Uterus (tissue), 4 donors: Measurements from ENCODE around the gene PLAAT4. TPM values are rescaled to one million over a fixed set of nuclear protein-coding genes. Genes with fewer than 3 reads are reported as not detected.
A peak's percentile ranks its signal among the peaks of the same experiment; 100 is the strongest.

Source experiments
- DNase-seq, 2 donors: peaks; one replicate each; pipeline ENCODE4 v3.0.0-alpha.2; 2019 to 2020
- H3K27ac ChIP-seq, 2 donors: fragments of 200-600 bp; sonication (generic); 1 replicate in 1 of 2; 2 replicates in 1 of 2; pipeline ENCODE4 v1.5.1; 2016 to 2018
- H3K27me3 ChIP-seq, 2 donors: fragments of 200-600 bp; sonication (generic); one replicate each; pipeline ENCODE4 v1.5.1; 2018 to 2019; ENCODE audit warnings: control low read depth in 1 of 2
- H3K36me3 ChIP-seq, 2 donors: fragments of 200-600 bp; sonication (generic); one replicate each; pipeline ENCODE4 v1.5.1; 2019; ENCODE audit warnings: control low read depth in 1 of 2
- H3K4me1 ChIP-seq, 2 donors: fragments of 200-600 bp; sonication (generic); one replicate each; pipeline ENCODE4 v1.5.1; 2018 to 2019; ENCODE audit warnings: control low read depth in 1 of 2
- H3K4me3 ChIP-seq, 2 donors: fragments of 200-600 bp; sonication (generic); 1 replicate in 1 of 2; 2 replicates in 1 of 2; pipeline ENCODE4 v1.5.1; 2018 to 2019; ENCODE audit warnings: mild to moderate bottlenecking in 1 of 2
- H3K9me3 ChIP-seq, 2 donors: fragments of 200-600 bp; sonication (generic); one replicate each; pipeline ENCODE4 v1.5.1; 2019; ENCODE audit warnings: control low read depth in 1 of 2
- CTCF ChIP-seq, 4 experiments: fragments of 200-600 bp in 2 of 4; fragments of 450-650 bp in 2 of 4; sonication (generic) in 2 of 4; IDR thresholded peaks; one replicate each; pipeline ENCODE4 v1.5.1; 2016 to 2019; ENCODE audit warnings: antibody characterized with exemption in 4 of 4, mild to moderate bottlenecking in 2 of 4, moderate library complexity in 1 of 4
- POLR2A ChIP-seq, 2 donors: fragments of 450-650 bp; IDR thresholded peaks; one replicate each; pipeline ENCODE4 v1.6.1; 2016; ENCODE audit warnings: antibody characterized with exemption in 2 of 2, mild to moderate bottlenecking in 1 of 2, moderate library complexity in 1 of 2
- intact Hi-C: fragments of 100-400 bp; cut with DNase I; formaldehyde crosslinking; loops from one replicate; pipeline ENCODE4 v1.15.1; 2023; ENCODE audit warnings: low total_unique reads
- total RNA-seq, 4 donors: library from RNA; depleted of rRNA in 3 of 4; stranded (reverse); fragments of >200 nt in 3 of 4; gene quantifications; one replicate each; pipeline versions ENCODE4 v1.1.0 to v1.2.4, GENCODE V29; 2014 to 2023
- donor health status: DM: yes; HTN: yes; CAD: no.

The PLAAT4 gene
- 10 to 100 TPM in 3 of 4 donors, 1 to 10 TPM in 1; 3.6 to 30.3 (median 22.9) TPM for total RNA-seq

GRCh38 chr11:63536669-63537292 lies at the start of gene PLAAT4:
Gene PLAAT4, plus strand, starts transcription at chr11:63536808. Its CDS starts 61 bp downstream, at chr11:63536869.
- Histone ChIP-seq H3K4me3 (peak within 1 kb of the TSS; percentile 39 to 40), H3K4me1 (peaks cover 4 to 6% of the 10 kb centered on the region in 2 donors), H3K36me3 (no peaks in the 10 kb centered on the region), H3K9me3 (no peaks in the 10 kb centered on the region), H3K27me3 (no peaks in the 10 kb centered on the region), H3K27ac (peak within 1 kb of the TSS; percentile 90 to 94)
- TF ChIP-seq CTCF (IDR thresholded peaks at IDR 0.05) (no peak), POLR2A (IDR thresholded peaks at IDR 0.05) (no peak)
- intact Hi-C loops = no loop called here
- peak; percentile 46 to 52 for DNase-seq

- Histone ChIP-seq H3K4me3 (no peak overlapping the region), H3K27ac (no peak overlapping the region), H3K27me3 (no peaks in the 10 kb centered on the region), H3K4me1 (peaks cover 0 to 6% of the 10 kb centered on the region in 2 donors), H3K9me3 (no peaks in the 10 kb centered on the region), H3K36me3 (no peaks in the 10 kb centered on the region)
- DNase-seq = no peak
- no peak for TF ChIP-seq CTCF (IDR thresholded peaks at IDR 0.05)
- TF ChIP-seq POLR2A (IDR thresholded peaks at IDR 0.05) = no peak
- intact Hi-C loops = loop anchor here (10.0 kb wide), 1 partner anchor 256 kb away; no protein-coding TSS in a partner anchor
Measured at GRCh38 chr11:63488789-63489188, 47.8 kb upstream of the PLAAT4 start.

GRCh38 chr11:63489879-63490278 lies 46.7 kb upstream of the PLAAT4 start:
- peak overlapping the region in 1 of 2 donors; percentile 77 for H3K27ac ChIP-seq
- peaks cover 0 to 6% of the 10 kb centered on the region in 2 donors for H3K4me1 ChIP-seq
- no peak overlapping the region for H3K4me3 ChIP-seq
- DNase-seq = no peak
- no peak for TF ChIP-seq POLR2A (IDR thresholded peaks at IDR 0.05)
- no peak for TF ChIP-seq CTCF (IDR thresholded peaks at IDR 0.05)
- no peaks in the 10 kb centered on the region for H3K9me3 ChIP-seq
- no peaks in the 10 kb centered on the region for H3K27me3 ChIP-seq
- intact Hi-C loops = loop anchor here (10.0 kb wide), 1 partner anchor 255 kb away; no protein-coding TSS in a partner anchor
- H3K36me3 ChIP-seq = no peaks in the 10 kb centered on the region

GRCh38 chr11:63490551-63491239 lies 45.9 kb upstream of the PLAAT4 start, which contains the start of gene PLAAT5:
Gene PLAAT5, minus strand, starts transcription at chr11:63491167. Its CDS starts 133 bp downstream, at chr11:63491034.
- Histone ChIP-seq H3K36me3 (no peaks in the 10 kb centered on the region), H3K27me3 (no peaks in the 10 kb centered on the region), H3K9me3 (no peaks in the 10 kb centered on the region), H3K4me3 (peak within 1 kb of the TSS; percentile 34 to 40), H3K4me1 (peaks cover 0 to 6% of the 10 kb centered on the region in 2 donors), H3K27ac (peak within 1 kb of the TSS; percentile 63 to 77)
- TF ChIP-seq POLR2A (IDR thresholded peaks at IDR 0.05) (peak in 1 of 2 donors; percentile 29), CTCF (IDR thresholded peaks at IDR 0.05) (no peak)
- intact Hi-C loops = no loop called here
- peak; percentile 39 to 52 for DNase-seq

- Histone ChIP-seq H3K4me1 (peaks cover 0 to 6% of the 10 kb centered on the region in 2 donors), H3K27ac (peak overlapping the region; percentile 63 to 77), H3K9me3 (no peaks in the 10 kb centered on the region), H3K27me3 (no peaks in the 10 kb centered on the region), H3K36me3 (no peaks in the 10 kb centered on the region), H3K4me3 (peak overlapping the region; percentile 34 to 40)
- DNase-seq = no peak
- intact Hi-C loops = no loop called here
- TF ChIP-seq CTCF (IDR thresholded peaks at IDR 0.05) (no peak), POLR2A (IDR thresholded peaks at IDR 0.05) (no peak)
Measured at GRCh38 chr11:63491240-63491587, 45.4 kb upstream of the PLAAT4 start.
